GM21526 (cell line): ENCODE measurements around the gene LTBP1.

Source experiments
- ATAC-seq: cut with Tn5 transposase; IDR thresholded peaks from one replicate; pipeline ENCODE4 v1.9.1; 2021; ENCODE audit warnings: moderate library complexity; ENCODE audit not compliant: unreplicated experiment, low FRiP score

LTBP1 gene

GRCh38 chr2:33240178-33240577, 293.4 kb downstream of the LTBP1 start:
- no peak for ATAC-seq

GRCh38 chr2:33241072-33241471, 294.3 kb downstream of the LTBP1 start:
- ATAC-seq: no peak

GRCh38 chr2:33241581-33241980, 294.8 kb downstream of the LTBP1 start:
- ATAC-seq: no peak

GRCh38 chr2:33242845-33243244, 296.1 kb downstream of the LTBP1 start:
- no peak for ATAC-seq

- no peak for ATAC-seq
Measured at GRCh38 chr2:33246432-33246831, 299.7 kb downstream of the LTBP1 start.

- ATAC-seq: no peak
Measured at GRCh38 chr2:33247365-33247764, 300.6 kb downstream of the LTBP1 start.

- ATAC-seq: no peak
Measured at GRCh38 chr2:33250417-33251029, 303.8 kb downstream of the LTBP1 start.

GRCh38 chr2:33256162-33256755, 309.5 kb downstream of the LTBP1 start:
- no peak for ATAC-seq

GRCh38 chr2:33258387-33258786, 311.6 kb downstream of the LTBP1 start:
- ATAC-seq: no peak

- no peak for ATAC-seq
Measured at GRCh38 chr2:33262097-33262496, 315.3 kb downstream of the LTBP1 start.

- no peak for ATAC-seq
Measured at GRCh38 chr2:33264766-33265165, 318.0 kb downstream of the LTBP1 start.

- no peak for ATAC-seq
Measured at GRCh38 chr2:33265584-33266338, 319.0 kb downstream of the LTBP1 start.

- ATAC-seq: no peak
Measured at GRCh38 chr2:33266467-33266866, 319.7 kb downstream of the LTBP1 start.

GRCh38 chr2:33267043-33267442, 320.3 kb downstream of the LTBP1 start:
- ATAC-seq: no peak

- no peak for ATAC-seq
Measured at GRCh38 chr2:33267756-33268155, 321.0 kb downstream of the LTBP1 start.

GRCh38 chr2:33268246-33268831, 321.6 kb downstream of the LTBP1 start:
- no peak for ATAC-seq

- ATAC-seq: peak; percentile 94
Measured at GRCh38 chr2:33272001-33272400, 325.2 kb downstream of the LTBP1 start.

GRCh38 chr2:33273479-33273878, 326.7 kb downstream of the LTBP1 start:
- ATAC-seq: no peak

- ATAC-seq: no peak
Measured at GRCh38 chr2:33274524-33274923, 327.8 kb downstream of the LTBP1 start.

GRCh38 chr2:33275689-33276444, 329.1 kb downstream of the LTBP1 start:
- no peak for ATAC-seq

GRCh38 chr2:33277002-33277426, 330.3 kb downstream of the LTBP1 start:
- no peak for ATAC-seq
